Stimulated activated CD4-positive, alpha-beta T cell treated with anti-CD3 and anti-CD28 coated beads, Interleukin-12 subunit alpha, Interleukin-12 subunit beta, amount 100 ng/mL, for 48 hours (primary cell): ENCODE results near the gene DYNC1I1.

Experiments used
- DNase-seq, 3 donors: peaks; one replicate each; pipeline ENCODE4 v3.0.0-alpha.2; 2020; ENCODE audit warnings: low read depth in 2 of 3, low spot score in 1 of 3

Gene DYNC1I1

DNA sequence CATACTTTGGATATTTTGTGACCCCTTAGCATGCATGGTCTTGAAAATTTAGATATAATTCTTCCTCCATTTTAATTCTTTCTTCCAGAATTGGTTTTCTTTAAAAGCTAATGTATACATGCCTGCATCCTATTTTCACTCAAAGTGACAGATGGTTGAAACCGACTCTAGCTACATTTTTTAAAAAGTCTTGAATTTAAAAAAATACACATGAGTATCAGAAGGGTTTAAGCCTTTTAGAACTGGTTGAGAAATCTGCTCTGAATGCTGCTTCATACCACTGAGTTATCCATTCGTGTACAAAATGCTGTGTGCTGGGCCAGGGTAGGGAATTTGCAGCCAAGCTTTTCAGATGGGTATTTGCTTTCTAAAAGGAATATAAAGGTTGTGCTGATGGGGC, 16.5 kb downstream of the DYNC1I1 start:
- DNase-seq, result no peak

DNA sequence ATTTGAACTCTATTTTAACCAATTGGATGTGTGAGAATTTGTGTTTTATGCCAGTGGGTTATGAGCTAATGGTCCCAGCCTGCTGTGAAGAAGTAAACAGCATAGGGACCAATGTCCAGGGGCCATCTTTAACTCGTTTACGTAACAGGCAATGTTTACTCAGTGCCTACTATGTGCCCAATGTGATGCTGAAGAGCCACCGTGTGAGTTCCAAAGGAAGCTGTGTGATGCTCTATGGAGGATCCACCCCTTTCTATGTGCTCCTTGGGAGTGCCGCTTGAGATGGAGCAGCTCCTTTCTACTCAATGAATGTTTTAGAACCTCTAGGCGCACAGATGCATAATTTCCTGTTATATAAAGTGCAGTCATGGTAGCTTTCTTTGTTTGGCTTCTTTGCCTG, 21.3 kb downstream of the DYNC1I1 start:
- DNase-seq, result no peak

GRCh38 chr7:95794917-95795515, 22.7 kb downstream of the DYNC1I1 start:
- DNase-seq, result no peak

DNA sequence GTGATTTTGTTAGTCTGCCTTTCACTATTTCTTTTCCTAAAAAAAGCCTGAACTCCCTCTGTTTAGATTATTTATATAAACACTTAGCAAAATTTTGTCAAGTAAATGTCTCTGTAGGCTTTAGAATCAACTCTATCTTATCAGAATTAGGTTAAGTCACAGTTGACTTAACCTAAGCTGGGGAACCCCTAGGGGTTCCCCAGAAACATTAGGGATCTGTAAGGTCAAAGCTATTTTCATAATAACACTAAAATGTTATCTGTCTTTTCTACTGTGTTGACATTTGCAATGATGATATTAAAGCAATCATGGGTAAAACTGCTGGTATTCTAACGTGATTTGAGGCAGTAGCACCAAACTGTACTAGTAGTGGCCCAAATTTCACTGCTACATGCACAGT, 24.3 kb downstream of the DYNC1I1 start:
- DNase-seq, result no peak

DNA sequence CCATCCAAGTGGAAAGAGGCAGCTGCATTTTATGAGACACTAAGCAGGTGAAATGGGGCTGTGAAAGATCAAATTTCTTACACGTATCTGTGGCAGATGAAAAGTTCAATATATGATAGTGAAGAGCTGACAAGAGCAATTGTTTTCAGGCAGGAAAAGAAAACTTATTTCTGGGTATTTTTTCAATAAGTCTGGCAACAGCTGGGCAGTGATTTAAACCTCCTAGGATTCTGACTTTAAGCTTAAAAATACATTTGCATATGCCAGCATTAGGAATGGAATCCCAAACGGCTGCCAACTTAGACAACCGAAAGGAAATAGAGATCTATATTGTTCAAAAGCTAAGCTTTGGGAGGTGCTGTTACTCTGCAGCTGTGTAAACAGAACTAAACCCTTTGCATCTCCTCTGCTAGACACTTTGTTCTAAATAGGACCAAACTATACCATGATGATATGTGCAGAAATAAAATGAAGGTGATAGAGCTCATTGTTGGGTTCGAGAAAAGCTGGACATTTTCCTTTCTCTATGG, 26.1 kb downstream of the DYNC1I1 start:
- no peak for DNase-seq

DNA sequence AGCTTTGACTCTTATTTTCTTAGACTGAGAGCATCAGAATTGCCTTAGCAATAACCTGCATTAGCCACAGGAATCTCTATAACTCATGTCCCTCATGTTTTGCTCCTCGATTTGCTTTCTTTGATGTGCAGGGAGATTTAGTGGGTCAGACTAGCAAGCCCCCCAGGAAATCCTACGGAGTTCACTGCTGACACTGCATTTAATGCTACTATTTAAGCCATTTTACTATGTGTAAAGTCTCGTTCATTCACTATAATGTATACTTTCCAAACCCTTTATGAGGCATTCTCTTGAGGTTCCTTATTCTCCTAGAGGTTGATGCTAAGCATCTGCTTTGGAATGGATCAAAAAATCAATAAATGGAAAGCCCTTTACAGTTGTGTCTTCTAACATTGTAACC, 28.4 kb downstream of the DYNC1I1 start:
- no peak for DNase-seq

DNA sequence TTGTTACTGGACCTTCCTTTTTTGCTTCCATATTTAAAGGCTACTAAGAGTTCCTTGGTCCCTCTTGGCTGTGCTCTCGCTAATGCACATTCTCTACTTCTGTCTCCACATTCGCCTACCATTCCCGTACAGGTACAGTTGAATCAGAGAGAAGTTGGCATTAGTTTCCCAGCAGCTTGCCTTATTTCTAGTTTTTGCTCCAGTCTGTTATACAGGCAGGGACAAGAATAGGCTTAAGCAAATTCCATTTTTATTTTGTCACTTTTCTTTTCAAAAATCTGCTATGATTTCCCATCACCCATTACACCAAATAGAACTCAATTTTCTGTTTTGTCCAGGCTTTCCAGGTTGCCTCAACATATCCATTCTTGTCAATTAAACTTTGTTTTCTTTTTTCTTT, 29.9 kb downstream of the DYNC1I1 start:
- no peak for DNase-seq

GRCh38 chr7:95804052-95804451, 31.7 kb downstream of the DYNC1I1 start:
- DNase-seq, result no peak

GRCh38 chr7:95805909-95806308, 33.6 kb downstream of the DYNC1I1 start:
- DNase-seq, result no peak

- DNase-seq, result no peak
These were observed 36.0 kb downstream of the DYNC1I1 start for GRCh38 chr7:95808396-95808795.

- no peak for DNase-seq
These were observed 39.6 kb downstream of the DYNC1I1 start for GRCh38 chr7:95811846-95812445.

DNA sequence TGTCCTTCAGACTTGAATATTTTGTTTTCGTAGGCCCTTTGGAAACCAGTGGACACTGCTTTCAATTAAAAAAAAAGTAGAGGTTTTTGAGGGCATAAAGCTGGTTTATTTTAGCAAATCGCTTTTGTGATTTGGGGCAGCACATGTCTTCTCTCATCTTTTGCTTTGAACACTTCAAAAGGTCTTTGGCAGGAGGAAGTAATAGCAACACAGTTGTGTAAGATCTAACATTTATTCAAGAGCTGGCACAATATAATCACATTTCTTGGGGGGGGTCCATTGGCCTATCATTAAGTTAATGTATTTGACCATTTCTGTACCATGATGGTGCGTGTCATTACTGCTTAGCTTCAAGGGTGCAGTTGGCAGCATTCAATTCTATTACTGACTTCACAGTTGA, 42.4 kb downstream of the DYNC1I1 start:
- no peak for DNase-seq

- no peak for DNase-seq
These were observed 45.7 kb downstream of the DYNC1I1 start for GRCh38 chr7:95817866-95818640.

- DNase-seq, result no peak
These were observed 48.4 kb downstream of the DYNC1I1 start for GRCh38 chr7:95820778-95821177.

DNA sequence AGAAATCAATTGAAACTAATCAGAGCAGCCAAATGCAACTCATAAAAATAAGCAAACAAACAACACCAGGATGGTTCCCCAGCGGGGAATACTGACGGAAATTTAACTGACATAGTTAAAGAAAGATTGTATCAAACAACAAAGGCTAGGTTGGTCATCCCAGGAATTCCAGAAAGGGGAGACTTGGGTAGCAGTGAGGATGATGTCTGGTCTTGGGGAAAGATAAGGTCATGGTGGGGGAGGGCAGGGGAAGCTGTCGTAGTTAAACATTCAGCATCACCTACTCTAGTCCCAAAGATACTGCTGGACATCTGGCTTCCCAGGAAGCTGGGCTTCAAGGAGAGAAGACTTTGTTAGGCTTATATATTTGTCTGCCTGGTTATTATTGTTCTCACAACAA, 50.4 kb downstream of the DYNC1I1 start:
- no peak for DNase-seq

- no peak for DNase-seq
These were observed 52.3 kb downstream of the DYNC1I1 start for GRCh38 chr7:95824616-95825015.

GRCh38 chr7:95828824-95829790, 56.8 kb downstream of the DYNC1I1 start:
- no peak for DNase-seq

- DNase-seq, result no peak
These were observed 68.9 kb downstream of the DYNC1I1 start for GRCh38 chr7:95840953-95841950.

DNA sequence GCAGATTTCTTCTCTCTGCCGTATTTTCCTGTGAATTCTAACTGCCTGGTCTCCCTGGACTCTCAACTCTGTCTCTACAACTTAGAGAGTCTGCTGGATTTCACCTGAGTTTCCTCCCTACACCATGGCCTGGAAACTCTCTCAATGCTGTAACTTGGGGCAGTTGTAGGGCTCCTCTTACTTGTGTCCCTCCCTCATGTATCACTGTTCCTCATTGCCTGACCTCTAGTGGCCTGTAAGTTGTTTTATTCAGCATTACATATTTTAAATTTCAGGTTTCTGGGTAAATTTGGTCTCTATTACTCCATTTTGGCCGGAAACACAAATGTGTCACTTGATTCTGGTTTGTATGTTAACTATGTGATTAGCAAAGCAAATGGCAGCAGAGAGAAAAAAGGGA, 70.9 kb downstream of the DYNC1I1 start:
- DNase-seq, result no peak

DNA sequence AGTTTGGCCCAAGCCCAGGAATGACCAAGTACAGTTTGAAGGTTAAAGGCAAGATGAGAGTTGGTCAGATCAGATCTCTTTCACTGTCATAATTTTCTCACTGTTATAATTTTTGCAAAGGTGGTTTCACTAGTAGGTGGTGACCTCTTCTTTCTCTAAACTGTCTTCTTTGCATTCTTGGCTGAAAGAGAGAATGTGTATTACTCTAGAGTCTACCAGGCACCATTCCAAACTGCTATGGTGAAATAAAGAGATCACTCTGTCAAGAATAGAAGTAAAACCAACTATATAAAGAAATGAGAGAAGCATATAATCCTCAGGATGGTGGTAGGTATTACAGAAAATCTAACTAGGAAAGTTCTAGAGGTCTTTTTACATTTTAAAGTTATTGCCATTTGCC, 72.7 kb downstream of the DYNC1I1 start:
- DNase-seq, result no peak
